Esophagus squamous epithelium (tissue), 4 donors: ENCODE results near the gene DNM3.

ENCODE experiments used
- CTCF ChIP-seq, 6 experiments: fragments of 450-650 bp in 4 of 6; fragments of 200-600 bp in 2 of 6; sonication (generic) in 2 of 6; IDR thresholded peaks; one replicate each; pipeline ENCODE4 v1.5.1; 2016 to 2019; ENCODE audit warnings: antibody characterized with exemption in 6 of 6, mild to moderate bottlenecking in 4 of 6, moderate library complexity in 4 of 6
- POLR2A ChIP-seq, 4 donors: fragments of 450-650 bp; IDR thresholded peaks; one replicate each; pipeline ENCODE4 v1.6.1; 2017; ENCODE audit warnings: antibody characterized with exemption in 4 of 4, mild to moderate bottlenecking in 4 of 4, moderate library complexity in 3 of 4

- TF ChIP-seq CTCF (IDR thresholded peaks at IDR 0.05) (no peak), POLR2A (IDR thresholded peaks at IDR 0.05) (no peak)
Observed at GRCh38 chr1:171984262-171984661, 143.0 kb downstream of the DNM3 start.
